Measurements from ENCODE around the gene LHB.

DNA sequence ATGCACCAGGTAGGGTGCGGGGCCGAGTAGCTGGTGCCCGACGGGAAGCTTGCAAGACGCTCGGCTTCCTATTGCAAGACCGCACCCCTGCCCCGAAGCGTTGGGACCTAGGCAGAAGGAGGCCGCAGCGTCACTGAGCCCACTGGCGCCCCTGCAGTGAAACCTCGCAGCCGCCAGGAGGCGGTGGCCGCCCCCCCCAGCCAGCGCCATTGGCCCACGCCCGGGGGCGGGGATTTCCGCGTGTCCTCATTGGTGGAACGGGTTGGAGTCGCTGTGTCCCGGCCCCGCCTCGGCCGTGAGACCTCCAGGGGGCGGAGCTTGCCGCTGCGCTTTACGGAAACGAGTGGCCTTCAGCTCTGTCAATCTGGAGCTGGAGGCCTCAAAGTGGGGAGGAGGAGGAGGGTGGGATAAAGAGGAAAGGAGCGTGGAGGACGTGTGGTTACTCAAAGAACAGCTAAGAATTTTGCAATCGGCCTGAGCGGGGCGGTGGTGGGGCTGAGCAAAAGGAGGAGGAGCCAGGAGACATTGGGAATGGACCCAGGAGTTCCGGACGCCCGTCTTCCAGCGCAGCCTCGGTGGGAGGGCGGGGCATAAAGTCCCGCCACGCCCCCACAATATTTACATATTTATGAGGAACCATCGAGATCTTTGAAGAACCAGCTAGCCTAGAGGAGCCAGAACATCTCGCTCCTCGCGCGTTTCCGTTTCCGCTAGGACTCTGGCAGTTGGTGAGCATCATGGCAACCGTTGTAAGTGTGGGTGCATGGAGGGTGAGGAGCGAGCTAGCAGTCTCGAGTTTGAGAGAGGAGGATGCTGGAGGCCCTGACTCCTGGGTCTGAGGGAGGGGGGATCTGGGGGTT lies 23.5 kb downstream of the LHB start, which contains the start of the genes GYS1 and RUVBL2:
- TF ChIP-seq, protein P1, sequence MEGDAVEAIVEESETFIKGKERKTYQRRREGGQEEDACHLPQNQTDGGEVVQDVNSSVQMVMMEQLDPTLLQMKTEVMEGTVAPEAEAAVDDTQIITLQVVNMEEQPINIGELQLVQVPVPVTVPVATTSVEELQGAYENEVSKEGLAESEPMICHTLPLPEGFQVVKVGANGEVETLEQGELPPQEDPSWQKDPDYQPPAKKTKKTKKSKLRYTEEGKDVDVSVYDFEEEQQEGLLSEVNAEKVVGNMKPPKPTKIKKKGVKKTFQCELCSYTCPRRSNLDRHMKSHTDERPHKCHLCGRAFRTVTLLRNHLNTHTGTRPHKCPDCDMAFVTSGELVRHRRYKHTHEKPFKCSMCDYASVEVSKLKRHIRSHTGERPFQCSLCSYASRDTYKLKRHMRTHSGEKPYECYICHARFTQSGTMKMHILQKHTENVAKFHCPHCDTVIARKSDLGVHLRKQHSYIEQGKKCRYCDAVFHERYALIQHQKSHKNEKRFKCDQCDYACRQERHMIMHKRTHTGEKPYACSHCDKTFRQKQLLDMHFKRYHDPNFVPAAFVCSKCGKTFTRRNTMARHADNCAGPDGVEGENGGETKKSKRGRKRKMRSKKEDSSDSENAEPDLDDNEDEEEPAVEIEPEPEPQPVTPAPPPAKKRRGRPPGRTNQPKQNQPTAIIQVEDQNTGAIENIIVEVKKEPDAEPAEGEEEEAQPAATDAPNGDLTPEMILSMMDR (conservative IDR thresholded peaks at IDR 0.05; ENCODE audit: low read depth, low read length): peak; percentile 72
- no peak for TF ChIP-seq EZH2 (IDR thresholded peaks at IDR 0.05; ENCODE audit: low read length, unreplicated experiment)

All from PC-3 (cell line).